HG03095 (cell line): ENCODE data around the gene AXDND1.

Experiments
- ATAC-seq: cut with Tn5 transposase; IDR thresholded peaks from one replicate; pipeline ENCODE4 v1.9.1; 2021; ENCODE audit warnings: moderate library complexity; ENCODE audit not compliant: unreplicated experiment

Gene AXDND1

DNA sequence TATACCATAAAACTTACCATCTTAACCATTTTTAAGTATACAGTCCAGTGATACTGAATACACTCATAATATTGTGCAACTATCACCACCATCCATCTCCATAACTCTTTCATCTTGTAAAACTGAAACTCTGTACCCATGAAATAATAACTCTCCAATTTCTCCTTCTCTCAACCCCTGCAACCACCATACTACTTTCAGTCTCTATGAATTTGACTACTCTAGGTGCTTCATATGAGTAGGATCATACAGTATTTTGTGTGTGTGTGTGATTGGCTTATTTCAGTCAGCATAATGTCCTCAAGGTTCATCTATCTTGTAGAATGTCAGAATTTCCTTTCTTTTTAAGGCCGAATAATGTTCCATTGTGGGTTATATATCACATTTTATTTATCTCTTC lies 192.3 kb downstream of the AXDND1 start:
- ATAC-seq, result no peak

DNA sequence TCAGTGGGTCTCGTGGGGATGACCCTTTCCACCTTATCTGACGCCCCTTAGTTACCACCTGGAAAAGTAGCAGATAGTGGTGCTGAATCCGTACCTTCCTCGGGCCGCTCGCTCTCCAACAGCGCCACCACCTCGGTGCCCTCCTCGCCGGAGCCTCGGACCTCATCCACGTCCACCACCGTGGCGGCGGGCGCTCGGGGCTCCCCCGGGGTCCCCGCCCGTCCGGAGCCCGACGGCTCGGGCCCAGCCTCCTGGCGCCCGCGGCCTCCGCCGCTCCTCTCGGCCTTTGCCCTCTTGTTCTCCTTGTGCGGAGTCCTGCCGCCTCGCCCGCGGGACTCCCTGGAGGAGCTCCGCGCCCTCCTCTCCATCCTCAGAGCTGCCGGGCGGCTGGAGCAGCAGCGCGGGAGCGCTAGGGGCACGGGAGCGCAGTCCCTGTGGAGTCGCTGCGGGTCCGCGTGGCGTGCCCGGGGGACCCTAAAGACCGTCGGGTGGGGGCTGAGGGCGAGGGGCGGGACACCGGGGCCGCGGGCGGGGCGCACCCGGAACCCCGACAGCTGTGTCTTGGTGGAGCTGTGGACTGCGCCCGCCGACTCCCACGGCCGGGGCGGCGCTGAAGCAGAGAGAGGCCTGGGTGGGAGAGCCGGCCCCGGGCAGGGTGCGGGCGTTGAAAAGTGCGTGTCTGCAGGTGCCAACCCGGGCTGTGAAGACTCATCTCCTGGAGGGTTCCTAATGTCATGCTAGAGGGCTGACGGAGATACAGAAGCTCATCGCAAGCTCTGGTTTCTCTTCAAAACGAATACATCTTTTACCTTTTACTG lies 209.9 kb downstream of the AXDND1 start, which contains the start of gene NPHS2:
Gene NPHS2, minus strand, starts transcription at position 452 of the 818 bp plus-strand sequence. Its CDS starts 84 bp downstream, at position 368.
- no peak for ATAC-seq

DNA sequence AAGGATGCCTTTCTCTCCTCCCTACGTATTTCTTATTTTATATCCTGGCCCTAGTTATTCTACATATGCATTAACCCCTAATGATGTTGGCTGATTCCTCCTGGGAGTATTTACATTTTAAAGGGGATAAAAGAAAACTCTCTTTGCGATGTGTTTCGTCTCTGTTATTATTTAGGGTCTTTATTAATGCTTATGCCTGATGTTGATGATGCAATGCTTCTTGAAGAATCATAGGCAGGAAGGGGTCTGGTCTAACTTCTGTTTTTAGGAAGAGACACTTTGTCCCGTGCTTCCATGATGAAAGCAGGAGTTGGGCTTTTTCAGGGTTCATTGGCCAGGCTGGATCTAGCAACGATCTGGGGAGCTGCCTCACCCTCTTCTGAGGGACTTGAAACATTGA lies 210.7 kb downstream of the AXDND1 start:
- no peak for ATAC-seq

GRCh38 chr1:179583771-179584320 lies 218.1 kb downstream of the AXDND1 start:
- no peak for ATAC-seq

DNA sequence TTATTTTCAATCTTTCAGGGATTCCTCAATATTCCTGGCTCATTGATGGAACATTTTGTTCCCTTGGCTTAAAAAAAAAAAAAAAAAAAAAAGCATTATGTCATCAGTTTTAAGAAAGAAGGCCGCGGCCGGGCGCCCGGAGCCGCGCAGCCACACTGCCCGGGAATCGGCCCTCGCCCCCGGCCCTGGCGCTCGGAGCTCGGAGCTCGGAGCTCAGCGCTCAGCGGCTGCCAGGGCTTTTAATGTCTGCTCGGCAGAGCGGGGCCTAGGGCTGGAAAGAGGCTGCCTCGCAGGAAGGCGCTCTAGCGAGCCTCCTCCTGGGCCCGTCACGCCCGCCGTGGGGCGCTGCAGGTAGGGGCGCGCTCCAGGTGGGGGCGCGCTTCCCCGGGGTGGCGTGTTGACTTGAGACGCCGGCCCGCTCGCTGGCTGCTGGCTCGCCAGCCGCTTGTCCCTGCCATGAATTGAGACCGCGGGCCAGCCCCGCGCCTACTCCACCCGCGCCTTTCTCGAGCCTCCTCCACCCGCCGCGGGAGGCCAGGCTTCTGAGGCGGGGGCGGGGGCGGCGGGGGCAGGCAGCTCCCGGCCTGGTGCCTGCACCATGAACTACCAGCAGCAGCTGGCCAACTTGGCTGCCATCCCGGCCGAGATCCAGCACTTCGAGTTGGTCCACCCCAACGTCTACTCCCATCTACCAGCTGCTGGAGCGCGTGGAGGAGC lies 220.5 kb downstream of the AXDND1 start:
- no peak for ATAC-seq

- no peak for ATAC-seq
Measured at GRCh38 chr1:179587336-179587735, 221.6 kb downstream of the AXDND1 start.

GRCh38 chr1:179588425-179589024 lies 222.8 kb downstream of the AXDND1 start:
- ATAC-seq, result no peak

- no peak for ATAC-seq
Measured at GRCh38 chr1:179589509-179589908, 223.7 kb downstream of the AXDND1 start.

DNA sequence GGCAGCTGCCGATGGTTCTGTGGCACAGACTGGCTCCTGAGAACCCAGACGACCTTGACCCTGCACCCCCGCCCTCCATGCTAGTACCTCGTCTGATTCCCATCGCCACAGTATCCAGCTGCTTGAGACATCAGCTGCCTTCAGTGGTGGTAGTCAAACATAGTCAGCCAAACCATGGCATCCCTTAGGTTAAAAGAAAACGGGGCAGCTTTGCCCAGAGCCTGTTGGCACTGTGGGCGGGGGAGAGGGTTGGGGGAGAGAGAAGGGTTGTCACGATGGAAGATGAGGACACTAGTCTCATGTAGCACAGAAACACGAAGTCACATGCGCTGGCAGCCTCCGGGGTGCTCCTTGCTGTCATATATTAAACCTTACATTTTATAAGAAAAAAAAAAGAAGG lies 224.9 kb downstream of the AXDND1 start:
- ATAC-seq, result no peak

DNA sequence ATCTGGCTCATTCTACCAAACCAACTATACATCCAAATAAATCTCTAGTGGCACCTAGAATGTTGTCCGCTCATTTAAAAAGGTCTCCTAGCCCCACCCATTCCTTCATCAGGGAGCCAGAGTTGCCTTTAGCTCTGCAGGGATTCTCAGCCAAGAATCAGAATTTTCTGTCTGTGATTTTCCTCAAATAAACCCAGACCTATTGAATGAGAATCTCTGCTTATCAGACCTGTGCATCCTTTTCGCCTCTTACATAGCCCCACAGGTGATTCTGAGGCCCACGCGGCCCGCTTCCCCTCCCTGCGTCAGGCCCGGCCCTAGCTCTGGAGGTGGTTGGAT lies 225.5 kb downstream of the AXDND1 start:
- ATAC-seq, result no peak

- ATAC-seq, result no peak
Measured at GRCh38 chr1:179591592-179592580, 226.1 kb downstream of the AXDND1 start, which contains the start of gene TDRD5. TDRD5 (plus strand) TSS chr1:179591832; CDS start chr1:179592616, 784 bp downstream.

DNA sequence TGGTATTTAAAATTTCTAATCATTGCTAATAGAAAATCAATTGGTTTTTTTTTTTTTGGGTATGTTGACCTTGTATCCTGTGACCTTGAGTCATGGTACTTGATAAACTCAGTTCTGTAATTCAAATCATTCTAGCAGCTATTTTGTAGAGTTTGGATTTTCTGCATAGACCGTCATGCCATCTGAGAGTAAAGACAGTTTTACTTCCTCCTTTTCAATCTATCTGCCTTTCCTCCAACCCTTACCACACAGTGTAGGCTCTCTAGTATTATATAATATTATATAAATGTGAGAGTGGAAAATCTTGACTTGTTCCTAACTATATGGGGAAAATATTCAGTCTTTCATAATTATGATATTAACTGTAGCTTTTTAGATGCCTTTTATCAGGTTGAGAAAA lies 232.9 kb downstream of the AXDND1 start:
- ATAC-seq, result no peak

DNA sequence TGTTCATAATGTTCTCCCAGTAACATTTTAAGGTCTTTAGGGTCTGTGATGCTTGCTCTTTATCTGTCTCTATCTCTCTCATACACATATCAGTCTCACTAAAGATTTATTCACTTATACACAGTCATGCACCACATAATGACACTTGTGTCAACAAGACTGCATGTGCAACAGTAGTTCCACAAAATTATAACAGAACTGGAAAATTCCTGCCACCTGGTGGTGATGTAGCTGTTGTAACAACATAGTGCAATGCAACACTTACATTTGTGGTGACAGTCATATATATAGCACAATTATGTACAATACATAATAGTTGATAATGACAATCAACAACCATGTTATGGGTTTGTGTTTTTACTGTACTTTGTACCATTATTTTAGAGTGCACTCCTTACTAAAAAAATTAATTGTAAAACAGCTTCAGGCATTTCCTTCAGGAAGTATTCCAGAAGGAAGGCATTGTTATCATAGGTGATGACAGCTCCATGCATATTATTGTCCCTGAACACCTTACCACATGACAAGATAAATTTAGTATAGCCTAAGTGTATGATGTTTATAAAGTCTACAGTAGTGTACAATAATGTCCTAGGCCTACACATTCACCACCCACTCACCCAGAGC lies 234.0 kb downstream of the AXDND1 start:
- no peak for ATAC-seq

DNA sequence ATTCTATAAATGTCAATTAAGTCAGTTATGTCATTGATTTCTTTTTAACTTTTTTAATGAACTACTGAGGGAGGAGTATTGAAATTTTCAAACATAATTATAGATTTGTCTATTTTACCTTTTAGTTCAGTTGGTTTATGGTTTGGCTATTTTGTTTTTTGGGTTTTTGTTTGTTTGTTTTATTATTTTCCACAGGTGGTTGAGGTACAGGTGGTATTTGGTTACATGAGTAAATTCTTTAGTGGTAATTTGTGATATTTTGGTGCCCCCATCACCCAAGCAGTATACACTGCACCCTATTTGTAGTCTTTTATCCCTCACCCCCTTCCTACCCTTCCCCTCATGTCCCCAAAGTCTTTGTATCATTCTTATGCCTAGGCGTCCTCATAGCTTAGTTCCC lies 235.3 kb downstream of the AXDND1 start:
- ATAC-seq, result no peak
